GM12872 (cell line): Measurements from ENCODE around the gene ADAMTS16.

Source experiments
- TF ChIP-seq, protein P1 (sequence below): IDR thresholded peaks from 3 replicates; pipeline ENCODE4 v1.5.1; 2011; ENCODE audit warnings: low read depth, mild to moderate bottlenecking, low read length, moderate library complexity; ENCODE audit not compliant: insufficient read depth

The ADAMTS16 gene

DNA sequence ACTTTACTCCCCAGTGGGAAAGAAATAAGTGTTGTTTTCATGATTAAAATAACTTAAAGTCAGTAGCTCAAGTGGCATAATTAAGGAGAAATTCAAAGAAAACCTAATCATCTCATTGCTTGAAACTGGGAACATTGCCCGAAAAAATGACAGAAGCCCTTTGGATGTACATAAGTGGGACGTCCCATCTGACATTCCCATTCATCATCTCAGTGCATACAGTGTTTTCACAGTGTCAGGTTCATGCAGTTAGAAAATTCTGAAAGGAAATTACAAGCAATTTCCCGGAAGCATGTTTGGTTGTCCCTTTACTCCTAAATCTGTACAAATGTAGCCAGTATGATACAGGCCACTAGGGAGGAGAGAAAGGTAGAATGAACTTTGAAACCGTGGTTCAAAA, 95.6 kb downstream of the ADAMTS16 start:
- TF ChIP-seq, protein P1, sequence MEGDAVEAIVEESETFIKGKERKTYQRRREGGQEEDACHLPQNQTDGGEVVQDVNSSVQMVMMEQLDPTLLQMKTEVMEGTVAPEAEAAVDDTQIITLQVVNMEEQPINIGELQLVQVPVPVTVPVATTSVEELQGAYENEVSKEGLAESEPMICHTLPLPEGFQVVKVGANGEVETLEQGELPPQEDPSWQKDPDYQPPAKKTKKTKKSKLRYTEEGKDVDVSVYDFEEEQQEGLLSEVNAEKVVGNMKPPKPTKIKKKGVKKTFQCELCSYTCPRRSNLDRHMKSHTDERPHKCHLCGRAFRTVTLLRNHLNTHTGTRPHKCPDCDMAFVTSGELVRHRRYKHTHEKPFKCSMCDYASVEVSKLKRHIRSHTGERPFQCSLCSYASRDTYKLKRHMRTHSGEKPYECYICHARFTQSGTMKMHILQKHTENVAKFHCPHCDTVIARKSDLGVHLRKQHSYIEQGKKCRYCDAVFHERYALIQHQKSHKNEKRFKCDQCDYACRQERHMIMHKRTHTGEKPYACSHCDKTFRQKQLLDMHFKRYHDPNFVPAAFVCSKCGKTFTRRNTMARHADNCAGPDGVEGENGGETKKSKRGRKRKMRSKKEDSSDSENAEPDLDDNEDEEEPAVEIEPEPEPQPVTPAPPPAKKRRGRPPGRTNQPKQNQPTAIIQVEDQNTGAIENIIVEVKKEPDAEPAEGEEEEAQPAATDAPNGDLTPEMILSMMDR = no peak

DNA sequence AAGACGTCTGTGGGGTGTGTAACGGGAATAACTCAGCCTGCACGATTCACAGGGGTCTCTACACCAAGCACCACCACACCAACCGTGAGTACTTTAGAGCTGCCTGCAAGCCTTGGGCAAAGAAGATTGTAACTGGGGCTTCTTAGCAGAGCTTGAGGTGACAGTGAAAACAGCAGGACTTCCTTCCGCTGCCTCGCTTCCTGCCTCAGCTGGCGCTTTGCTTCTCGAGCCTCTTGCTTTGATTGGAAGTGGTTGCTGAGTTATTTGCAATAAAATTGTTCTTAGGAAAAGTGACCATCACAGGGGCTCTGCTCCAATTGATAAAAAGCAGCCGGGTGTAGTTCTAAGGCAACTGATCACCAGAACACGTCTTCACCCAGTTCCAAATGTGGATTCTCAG, 99.1 kb downstream of the ADAMTS16 start:
- TF ChIP-seq, protein P1 = no peak

DNA sequence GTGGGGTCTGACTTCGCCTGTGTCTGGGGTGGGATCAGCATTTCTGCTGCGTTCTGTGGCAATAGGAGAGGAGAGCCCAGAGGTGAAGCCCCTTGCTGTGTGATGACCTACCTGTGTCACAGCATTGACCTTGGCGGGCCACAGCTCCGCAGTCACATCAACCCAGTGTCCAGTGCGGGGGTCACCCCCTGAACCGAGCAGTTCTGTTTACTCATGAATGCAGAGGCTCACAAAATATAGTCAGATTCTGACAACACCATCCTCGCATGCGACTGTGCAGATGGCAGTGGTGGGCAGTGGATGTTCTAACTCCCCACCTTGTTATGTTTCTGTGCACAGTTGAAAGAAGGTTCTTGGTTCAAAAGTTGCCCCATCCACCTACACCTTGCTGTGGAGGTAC, 100.1 kb downstream of the ADAMTS16 start:
- TF ChIP-seq, protein P1 = no peak

DNA sequence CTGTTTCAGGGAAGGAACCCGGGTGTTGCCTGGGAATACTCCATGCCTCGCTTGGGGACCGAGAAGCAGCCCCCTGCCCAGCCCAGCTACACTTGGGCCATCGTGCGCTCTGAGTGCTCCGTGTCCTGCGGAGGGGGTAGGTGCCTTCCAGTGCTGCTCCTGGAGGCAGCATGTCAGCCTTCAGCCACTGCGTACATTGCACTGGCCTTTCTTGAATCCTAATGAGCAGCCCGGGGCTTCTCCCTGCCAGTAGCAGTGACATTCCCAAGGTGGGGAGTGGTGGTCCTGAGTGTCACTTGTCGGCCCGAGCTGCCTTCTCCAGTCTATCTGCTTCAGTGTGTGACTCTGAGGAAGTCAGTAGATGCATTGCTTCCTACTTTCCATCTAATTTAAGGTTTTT, 101.9 kb downstream of the ADAMTS16 start:
- TF ChIP-seq, protein P1 = no peak

DNA sequence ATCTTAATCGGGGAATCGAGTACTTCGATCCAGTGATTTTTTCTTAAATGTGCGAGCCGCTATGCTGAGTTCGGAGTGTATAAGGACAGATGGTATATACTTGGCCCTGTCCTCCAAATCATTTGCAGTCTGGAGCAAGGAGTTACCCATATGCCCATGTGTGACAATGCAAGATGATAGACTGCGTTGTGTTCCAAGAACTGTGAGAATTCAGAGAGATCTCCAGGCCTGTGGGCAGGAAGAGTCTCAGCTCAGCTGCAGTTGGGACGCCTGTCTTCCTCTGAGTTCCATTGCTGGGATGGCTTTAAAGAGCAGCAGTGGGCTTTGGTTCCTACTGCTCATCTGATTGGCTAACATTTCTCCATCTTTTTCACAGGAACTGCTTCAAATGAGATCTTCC, 106.6 kb downstream of the ADAMTS16 start:
- TF ChIP-seq, protein P1 = no peak

- TF ChIP-seq, protein P1 = no peak
Measured at GRCh38 chr5:5250758-5251157, 110.6 kb downstream of the ADAMTS16 start.

DNA sequence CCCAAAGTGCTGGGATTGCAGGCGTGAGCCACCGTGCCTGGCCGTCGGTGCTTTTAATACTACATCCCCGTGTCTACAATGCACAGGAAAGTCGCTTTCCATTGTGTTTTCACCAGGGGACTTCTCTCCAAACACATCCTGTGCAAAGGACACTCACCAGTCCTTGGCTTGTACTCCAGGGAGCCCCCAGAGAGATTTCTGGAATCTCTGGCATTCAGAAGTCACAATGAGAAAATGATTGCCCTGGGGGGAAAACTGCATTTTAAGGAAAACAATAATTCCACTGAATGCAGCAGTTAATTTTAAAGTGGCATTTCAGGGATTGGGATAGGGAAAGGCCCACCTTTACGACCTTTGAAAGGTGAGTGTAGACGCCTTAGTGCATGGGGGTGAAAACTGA, 112.0 kb downstream of the ADAMTS16 start:
- TF ChIP-seq, protein P1 = no peak

DNA sequence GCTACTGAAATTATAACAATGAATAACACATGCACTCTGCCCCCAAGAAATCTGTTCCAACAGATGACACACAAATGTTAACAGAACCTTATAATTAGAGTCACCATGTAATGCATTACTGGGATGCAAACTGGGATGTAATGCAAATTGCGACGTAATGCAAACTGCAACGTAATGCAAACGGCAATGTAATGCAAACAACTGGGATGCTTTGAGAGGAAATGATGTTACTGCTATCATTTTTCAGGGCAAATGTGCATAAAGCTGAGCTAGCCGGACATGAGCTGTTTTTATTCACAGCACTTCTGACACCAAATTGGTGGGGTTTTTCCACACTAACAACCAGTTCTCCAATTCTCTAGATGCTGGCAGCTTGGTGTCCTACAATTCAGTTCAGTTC, 117.2 kb downstream of the ADAMTS16 start:
- TF ChIP-seq, protein P1 = no peak
